WTC11 (cell line): ENCODE results near the gene STAB2. TPM values are rescaled to one million over a fixed set of nuclear protein-coding genes. Genes with fewer than 3 reads are reported as not detected.

Experiments used
- ATAC-seq: fragments of 200-7000 bp; cut with Tn5 transposase; 2 replicates; pipeline ENCODE4 v1.10.0; 2021; ENCODE audit warnings: mild to moderate bottlenecking, moderate library complexity
- CTCF ChIA-PET: fragments of 300-600 bp; sonication (Branson Sonifier 250); formaldehyde crosslinking; loops from one replicate; lab custom pipeline; 2021; ENCODE audit warnings: antibody characterized with exemption; lab: Charles Lee
- POLR2A ChIA-PET: fragments of 350-600 bp; sonication (Branson Sonifier 250); formaldehyde crosslinking; loops from one replicate; lab custom pipeline; 2021; ENCODE audit warnings: antibody characterized with exemption; lab: Charles Lee
- DNase-seq: peaks from one replicate; pipeline ENCODE4 v3.0.0; 2021; ENCODE audit warnings: low spot score
- H3K27ac Mint-ChIP-seq: 2 replicates; pipeline ENCODE4 v1.8.0; 2021; ENCODE audit warnings: mixed read lengths
- H3K27me3 Mint-ChIP-seq: 2 replicates; pipeline ENCODE4 v1.8.0; 2021; ENCODE audit warnings: low read depth, mild to moderate bottlenecking, moderate library complexity, mixed read lengths
- H3K36me3 Mint-ChIP-seq: 2 replicates; pipeline ENCODE4 v1.8.0; 2021; ENCODE audit warnings: mixed read lengths
- H3K4me1 Mint-ChIP-seq: 2 replicates; pipeline ENCODE4 v1.8.0; 2022; ENCODE audit warnings: mixed read lengths
- H3K4me3 Mint-ChIP-seq: 2 replicates; pipeline ENCODE4 v1.8.0; 2021; ENCODE audit warnings: mild to moderate bottlenecking, moderate library complexity, mixed read lengths
- H3K9me3 Mint-ChIP-seq: 2 replicates; pipeline ENCODE4 v1.8.0; 2021; ENCODE audit warnings: mixed read lengths
- EMX1 ChIP-seq: fragments of 250-450 bp; sonication (Bioruptor Pico); IDR thresholded peaks from 2 replicates; pipeline ENCODE4 v1.8.0; 2021; ENCODE audit warnings: mild to moderate bottlenecking
- MXD4 ChIP-seq: fragments of 250-450 bp; sonication (Bioruptor Pico); IDR thresholded peaks from 2 replicates; pipeline ENCODE4 v1.8.0; 2021; ENCODE audit warnings: mild to moderate bottlenecking, moderate library complexity, borderline replicate concordance
- PRRX2 ChIP-seq: fragments of 250-450 bp; sonication (Bioruptor Pico); IDR thresholded peaks from 2 replicates; pipeline ENCODE4 v1.8.0; 2021; ENCODE audit warnings: mild to moderate bottlenecking
- TEAD4 ChIP-seq: sonication (generic); formaldehyde crosslinking; IDR thresholded peaks from 2 replicates; pipeline ENCODE4 v1.8.0; 2022; ENCODE audit warnings: mild to moderate bottlenecking, missing genetic modification reagents
- ZNF121 ChIP-seq: sonication (generic); formaldehyde crosslinking; IDR thresholded peaks from 2 replicates; pipeline ENCODE4 v1.8.0; 2023; ENCODE audit warnings: missing genetic modification reagents
- ZNF138 ChIP-seq: sonication (generic); formaldehyde crosslinking; conservative IDR thresholded peaks from 2 replicates; pipeline ENCODE4 v1.8.1; 2022; ENCODE audit warnings: mild to moderate bottlenecking, moderate library complexity, missing genetic modification reagents
- total RNA-seq: library from RNA; stranded (reverse); gene quantifications from 3 replicates; pipeline ENCODE4 v1.2.3, GENCODE V29; 2021
- TF ChIP-seq, protein P1 (sequence below): sonication (generic); formaldehyde crosslinking; conservative IDR thresholded peaks from 2 replicates; pipeline ENCODE4 v1.8.1; 2023; ENCODE audit warnings: mild to moderate bottlenecking, low read depth, missing genetic modification reagents, moderate library complexity
- TF ChIP-seq, protein P2 (sequence below): fragments of 250-450 bp; sonication (Bioruptor Pico); IDR thresholded peaks from 2 replicates; pipeline ENCODE4 v1.9.0; 2021; ENCODE audit warnings: mild to moderate bottlenecking
- TF ChIP-seq, protein P3 (sequence below): sonication (generic); formaldehyde crosslinking; IDR thresholded peaks from 2 replicates; pipeline ENCODE4 v1.8.1; 2023; ENCODE audit warnings: mild to moderate bottlenecking, missing genetic modification reagents
- TF ChIP-seq, protein P4 (sequence below): sonication (generic); formaldehyde crosslinking; IDR thresholded peaks from 2 replicates; pipeline ENCODE4 v1.8.1; 2023; ENCODE audit warnings: mild to moderate bottlenecking, missing genetic modification reagents
- TF ChIP-seq, protein P5 (sequence below): sonication (generic); formaldehyde crosslinking; IDR thresholded peaks from 2 replicates; pipeline ENCODE4 v1.8.1; 2022; ENCODE audit warnings: mild to moderate bottlenecking, moderate library complexity, missing genetic modification reagents
- TF ChIP-seq, protein P6 (sequence below): sonication (generic); formaldehyde crosslinking; IDR thresholded peaks from 2 replicates; pipeline ENCODE4 v1.8.0; 2023; ENCODE audit warnings: missing genetic modification reagents
- TF ChIP-seq, protein P7 (sequence below): sonication (generic); formaldehyde crosslinking; IDR thresholded peaks from 2 replicates; pipeline ENCODE4 v1.8.1; 2022; ENCODE audit warnings: mild to moderate bottlenecking, missing genetic modification reagents, moderate library complexity, borderline replicate concordance
- TF ChIP-seq, protein P8 (sequence below): fragments of 200-600 bp; IDR thresholded peaks from 2 replicates; pipeline ENCODE4 v1.8.0; 2022; ENCODE audit warnings: antibody characterized with exemption
- TF ChIP-seq, protein P9 (sequence below): sonication (generic); formaldehyde crosslinking; IDR thresholded peaks from 2 replicates; pipeline ENCODE4 v1.8.1; 2023; ENCODE audit warnings: mild to moderate bottlenecking, missing genetic modification reagents, moderate library complexity

STAB2 gene
- total RNA-seq, 1 experiment from 2014 or later: 0.48 TPM

DNA sequence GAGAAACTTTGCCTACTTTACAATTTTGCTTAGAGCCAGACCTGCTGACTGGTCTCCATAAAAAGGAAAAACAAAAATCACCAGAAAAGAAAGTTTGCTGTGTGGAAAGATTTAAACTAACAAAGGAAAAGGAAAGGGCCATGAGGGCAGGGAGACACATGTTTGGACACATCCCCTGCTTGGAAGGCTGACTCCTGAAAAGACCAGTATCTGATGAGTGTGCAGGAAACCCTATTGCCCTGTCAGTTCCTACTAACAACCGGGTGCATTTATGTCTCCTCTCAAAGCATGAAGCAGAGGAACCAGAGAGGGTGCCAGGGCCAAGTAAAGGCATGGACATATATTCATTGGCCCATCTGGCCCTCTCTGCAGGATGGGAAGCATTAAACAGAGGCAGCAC, 7.0 kb upstream of the STAB2 start (continued):
- TF ChIP-seq, protein P1, sequence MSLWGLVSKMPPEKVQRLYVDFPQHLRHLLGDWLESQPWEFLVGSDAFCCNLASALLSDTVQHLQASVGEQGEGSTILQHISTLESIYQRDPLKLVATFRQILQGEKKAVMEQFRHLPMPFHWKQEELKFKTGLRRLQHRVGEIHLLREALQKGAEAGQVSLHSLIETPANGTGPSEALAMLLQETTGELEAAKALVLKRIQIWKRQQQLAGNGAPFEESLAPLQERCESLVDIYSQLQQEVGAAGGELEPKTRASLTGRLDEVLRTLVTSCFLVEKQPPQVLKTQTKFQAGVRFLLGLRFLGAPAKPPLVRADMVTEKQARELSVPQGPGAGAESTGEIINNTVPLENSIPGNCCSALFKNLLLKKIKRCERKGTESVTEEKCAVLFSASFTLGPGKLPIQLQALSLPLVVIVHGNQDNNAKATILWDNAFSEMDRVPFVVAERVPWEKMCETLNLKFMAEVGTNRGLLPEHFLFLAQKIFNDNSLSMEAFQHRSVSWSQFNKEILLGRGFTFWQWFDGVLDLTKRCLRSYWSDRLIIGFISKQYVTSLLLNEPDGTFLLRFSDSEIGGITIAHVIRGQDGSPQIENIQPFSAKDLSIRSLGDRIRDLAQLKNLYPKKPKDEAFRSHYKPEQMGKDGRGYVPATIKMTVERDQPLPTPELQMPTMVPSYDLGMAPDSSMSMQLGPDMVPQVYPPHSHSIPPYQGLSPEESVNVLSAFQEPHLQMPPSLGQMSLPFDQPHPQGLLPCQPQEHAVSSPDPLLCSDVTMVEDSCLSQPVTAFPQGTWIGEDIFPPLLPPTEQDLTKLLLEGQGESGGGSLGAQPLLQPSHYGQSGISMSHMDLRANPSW: no peak

DNA sequence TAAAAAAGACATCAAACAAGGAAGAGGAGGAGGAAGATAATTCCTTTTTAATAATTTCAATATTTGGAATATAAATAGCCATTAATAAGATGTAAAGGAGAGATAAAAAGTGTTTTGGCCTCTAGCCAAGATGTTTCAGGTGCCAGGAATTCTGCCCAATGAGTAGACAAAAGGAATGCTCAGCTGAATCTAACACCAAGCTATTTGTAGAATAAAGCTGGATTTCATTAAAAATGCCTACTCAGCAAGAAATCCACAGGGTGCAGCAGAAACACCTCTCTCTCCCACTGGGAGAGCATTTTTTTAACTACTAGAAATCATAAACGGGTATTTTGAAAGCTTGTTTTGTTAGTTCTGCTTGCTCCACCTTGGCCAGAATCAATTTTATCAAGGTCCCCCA, 4.1 kb upstream of the STAB2 start:
- Mint-ChIP-seq H3K4me1 (0 out of 2 replicates have a peak, but pooled peaks cover 3% of the 10 kb centered on the region), H3K27me3 (no peaks in the 10 kb centered on the region), H3K27ac (no peak overlapping the region), H3K9me3 (no peaks in the 10 kb centered on the region), H3K36me3 (no peaks in the 10 kb centered on the region), H3K4me3 (no peak overlapping the region)
- POLR2A ChIA-PET: interaction anchor here (0.6 kb wide), 1 partner anchor 1611 kb away, joined by 7 read pairs; no protein-coding TSS in a partner anchor
- CTCF ChIA-PET: interaction anchor here (0.7 to 3.4 kb wide), 2 partner anchors 8 to 50 kb away, joined by 3 to 21 read pairs; no protein-coding TSS in a partner anchor
- ATAC-seq: no peak
- DNase-seq: no peak
- TF ChIP-seq, protein P2, sequence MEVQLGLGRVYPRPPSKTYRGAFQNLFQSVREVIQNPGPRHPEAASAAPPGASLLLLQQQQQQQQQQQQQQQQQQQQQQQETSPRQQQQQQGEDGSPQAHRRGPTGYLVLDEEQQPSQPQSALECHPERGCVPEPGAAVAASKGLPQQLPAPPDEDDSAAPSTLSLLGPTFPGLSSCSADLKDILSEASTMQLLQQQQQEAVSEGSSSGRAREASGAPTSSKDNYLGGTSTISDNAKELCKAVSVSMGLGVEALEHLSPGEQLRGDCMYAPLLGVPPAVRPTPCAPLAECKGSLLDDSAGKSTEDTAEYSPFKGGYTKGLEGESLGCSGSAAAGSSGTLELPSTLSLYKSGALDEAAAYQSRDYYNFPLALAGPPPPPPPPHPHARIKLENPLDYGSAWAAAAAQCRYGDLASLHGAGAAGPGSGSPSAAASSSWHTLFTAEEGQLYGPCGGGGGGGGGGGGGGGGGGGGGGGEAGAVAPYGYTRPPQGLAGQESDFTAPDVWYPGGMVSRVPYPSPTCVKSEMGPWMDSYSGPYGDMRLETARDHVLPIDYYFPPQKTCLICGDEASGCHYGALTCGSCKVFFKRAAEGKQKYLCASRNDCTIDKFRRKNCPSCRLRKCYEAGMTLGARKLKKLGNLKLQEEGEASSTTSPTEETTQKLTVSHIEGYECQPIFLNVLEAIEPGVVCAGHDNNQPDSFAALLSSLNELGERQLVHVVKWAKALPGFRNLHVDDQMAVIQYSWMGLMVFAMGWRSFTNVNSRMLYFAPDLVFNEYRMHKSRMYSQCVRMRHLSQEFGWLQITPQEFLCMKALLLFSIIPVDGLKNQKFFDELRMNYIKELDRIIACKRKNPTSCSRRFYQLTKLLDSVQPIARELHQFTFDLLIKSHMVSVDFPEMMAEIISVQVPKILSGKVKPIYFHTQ: no peak
- TF ChIP-seq EMX1 (CRISPR knock-in tag): no peak
- no peak for TF ChIP-seq TEAD4 (CRISPR knock-in tag)
- TF ChIP-seq, protein P3, sequence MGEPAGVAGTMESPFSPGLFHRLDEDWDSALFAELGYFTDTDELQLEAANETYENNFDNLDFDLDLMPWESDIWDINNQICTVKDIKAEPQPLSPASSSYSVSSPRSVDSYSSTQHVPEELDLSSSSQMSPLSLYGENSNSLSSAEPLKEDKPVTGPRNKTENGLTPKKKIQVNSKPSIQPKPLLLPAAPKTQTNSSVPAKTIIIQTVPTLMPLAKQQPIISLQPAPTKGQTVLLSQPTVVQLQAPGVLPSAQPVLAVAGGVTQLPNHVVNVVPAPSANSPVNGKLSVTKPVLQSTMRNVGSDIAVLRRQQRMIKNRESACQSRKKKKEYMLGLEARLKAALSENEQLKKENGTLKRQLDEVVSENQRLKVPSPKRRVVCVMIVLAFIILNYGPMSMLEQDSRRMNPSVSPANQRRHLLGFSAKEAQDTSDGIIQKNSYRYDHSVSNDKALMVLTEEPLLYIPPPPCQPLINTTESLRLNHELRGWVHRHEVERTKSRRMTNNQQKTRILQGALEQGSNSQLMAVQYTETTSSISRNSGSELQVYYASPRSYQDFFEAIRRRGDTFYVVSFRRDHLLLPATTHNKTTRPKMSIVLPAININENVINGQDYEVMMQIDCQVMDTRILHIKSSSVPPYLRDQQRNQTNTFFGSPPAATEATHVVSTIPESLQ: no peak
- TF ChIP-seq MXD4: no peak
- TF ChIP-seq, protein P4, sequence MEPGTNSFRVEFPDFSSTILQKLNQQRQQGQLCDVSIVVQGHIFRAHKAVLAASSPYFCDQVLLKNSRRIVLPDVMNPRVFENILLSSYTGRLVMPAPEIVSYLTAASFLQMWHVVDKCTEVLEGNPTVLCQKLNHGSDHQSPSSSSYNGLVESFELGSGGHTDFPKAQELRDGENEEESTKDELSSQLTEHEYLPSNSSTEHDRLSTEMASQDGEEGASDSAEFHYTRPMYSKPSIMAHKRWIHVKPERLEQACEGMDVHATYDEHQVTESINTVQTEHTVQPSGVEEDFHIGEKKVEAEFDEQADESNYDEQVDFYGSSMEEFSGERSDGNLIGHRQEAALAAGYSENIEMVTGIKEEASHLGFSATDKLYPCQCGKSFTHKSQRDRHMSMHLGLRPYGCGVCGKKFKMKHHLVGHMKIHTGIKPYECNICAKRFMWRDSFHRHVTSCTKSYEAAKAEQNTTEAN (CRISPR knock-in tag): no peak
- TF ChIP-seq PRRX2 (CRISPR knock-in tag): no peak
- TF ChIP-seq, protein P5, sequence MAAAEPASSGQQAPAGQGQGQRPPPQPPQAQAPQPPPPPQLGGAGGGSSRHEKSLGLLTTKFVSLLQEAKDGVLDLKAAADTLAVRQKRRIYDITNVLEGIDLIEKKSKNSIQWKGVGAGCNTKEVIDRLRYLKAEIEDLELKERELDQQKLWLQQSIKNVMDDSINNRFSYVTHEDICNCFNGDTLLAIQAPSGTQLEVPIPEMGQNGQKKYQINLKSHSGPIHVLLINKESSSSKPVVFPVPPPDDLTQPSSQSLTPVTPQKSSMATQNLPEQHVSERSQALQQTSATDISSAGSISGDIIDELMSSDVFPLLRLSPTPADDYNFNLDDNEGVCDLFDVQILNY (CRISPR knock-in tag): no peak
- TF ChIP-seq, protein P6, sequence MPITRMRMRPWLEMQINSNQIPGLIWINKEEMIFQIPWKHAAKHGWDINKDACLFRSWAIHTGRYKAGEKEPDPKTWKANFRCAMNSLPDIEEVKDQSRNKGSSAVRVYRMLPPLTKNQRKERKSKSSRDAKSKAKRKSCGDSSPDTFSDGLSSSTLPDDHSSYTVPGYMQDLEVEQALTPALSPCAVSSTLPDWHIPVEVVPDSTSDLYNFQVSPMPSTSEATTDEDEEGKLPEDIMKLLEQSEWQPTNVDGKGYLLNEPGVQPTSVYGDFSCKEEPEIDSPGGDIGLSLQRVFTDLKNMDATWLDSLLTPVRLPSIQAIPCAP: no peak
- no peak for TF ChIP-seq ZNF121 (CRISPR knock-in tag)
- TF ChIP-seq ZNF138: no peak
- TF ChIP-seq, protein P7, sequence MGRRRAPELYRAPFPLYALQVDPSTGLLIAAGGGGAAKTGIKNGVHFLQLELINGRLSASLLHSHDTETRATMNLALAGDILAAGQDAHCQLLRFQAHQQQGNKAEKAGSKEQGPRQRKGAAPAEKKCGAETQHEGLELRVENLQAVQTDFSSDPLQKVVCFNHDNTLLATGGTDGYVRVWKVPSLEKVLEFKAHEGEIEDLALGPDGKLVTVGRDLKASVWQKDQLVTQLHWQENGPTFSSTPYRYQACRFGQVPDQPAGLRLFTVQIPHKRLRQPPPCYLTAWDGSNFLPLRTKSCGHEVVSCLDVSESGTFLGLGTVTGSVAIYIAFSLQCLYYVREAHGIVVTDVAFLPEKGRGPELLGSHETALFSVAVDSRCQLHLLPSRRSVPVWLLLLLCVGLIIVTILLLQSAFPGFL: no peak
- TF ChIP-seq, protein P8, sequence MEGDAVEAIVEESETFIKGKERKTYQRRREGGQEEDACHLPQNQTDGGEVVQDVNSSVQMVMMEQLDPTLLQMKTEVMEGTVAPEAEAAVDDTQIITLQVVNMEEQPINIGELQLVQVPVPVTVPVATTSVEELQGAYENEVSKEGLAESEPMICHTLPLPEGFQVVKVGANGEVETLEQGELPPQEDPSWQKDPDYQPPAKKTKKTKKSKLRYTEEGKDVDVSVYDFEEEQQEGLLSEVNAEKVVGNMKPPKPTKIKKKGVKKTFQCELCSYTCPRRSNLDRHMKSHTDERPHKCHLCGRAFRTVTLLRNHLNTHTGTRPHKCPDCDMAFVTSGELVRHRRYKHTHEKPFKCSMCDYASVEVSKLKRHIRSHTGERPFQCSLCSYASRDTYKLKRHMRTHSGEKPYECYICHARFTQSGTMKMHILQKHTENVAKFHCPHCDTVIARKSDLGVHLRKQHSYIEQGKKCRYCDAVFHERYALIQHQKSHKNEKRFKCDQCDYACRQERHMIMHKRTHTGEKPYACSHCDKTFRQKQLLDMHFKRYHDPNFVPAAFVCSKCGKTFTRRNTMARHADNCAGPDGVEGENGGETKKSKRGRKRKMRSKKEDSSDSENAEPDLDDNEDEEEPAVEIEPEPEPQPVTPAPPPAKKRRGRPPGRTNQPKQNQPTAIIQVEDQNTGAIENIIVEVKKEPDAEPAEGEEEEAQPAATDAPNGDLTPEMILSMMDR: no peak
- TF ChIP-seq, protein P9, sequence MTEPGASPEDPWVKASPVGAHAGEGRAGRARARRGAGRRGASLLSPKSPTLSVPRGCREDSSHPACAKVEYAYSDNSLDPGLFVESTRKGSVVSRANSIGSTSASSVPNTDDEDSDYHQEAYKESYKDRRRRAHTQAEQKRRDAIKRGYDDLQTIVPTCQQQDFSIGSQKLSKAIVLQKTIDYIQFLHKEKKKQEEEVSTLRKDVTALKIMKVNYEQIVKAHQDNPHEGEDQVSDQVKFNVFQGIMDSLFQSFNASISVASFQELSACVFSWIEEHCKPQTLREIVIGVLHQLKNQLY (CRISPR knock-in tag): no peak
